Type B pancreatic cell (in vitro differentiated cells): ENCODE data around the gene DNAL4. TPM values are rescaled to one million over a fixed set of nuclear protein-coding genes. Genes with fewer than 3 reads are reported as not detected.

Experiments used
- DNase-seq: peaks from one replicate; pipeline ENCODE4 v3.0.0; 2021; ENCODE audit warnings: mixed read lengths; ENCODE audit not compliant: unreplicated experiment; ENCODE audit errors: extremely low spot score
- H3K27ac Mint-ChIP-seq: 2 replicates; pipeline ENCODE4 v1.8.0; 2021; ENCODE audit warnings: mild to moderate bottlenecking, mixed read lengths
- H3K27me3 Mint-ChIP-seq: 2 replicates; pipeline ENCODE4 v1.8.0; 2021; ENCODE audit warnings: mixed read lengths
- H3K36me3 Mint-ChIP-seq: 2 replicates; pipeline ENCODE4 v1.8.0; 2021; ENCODE audit warnings: mixed read lengths
- H3K4me1 Mint-ChIP-seq: one replicate; pipeline ENCODE4 v1.8.0; 2021; ENCODE audit warnings: mixed read lengths; ENCODE audit not compliant: unreplicated experiment
- H3K4me3 Mint-ChIP-seq: 2 replicates; pipeline ENCODE4 v1.8.0; 2021; ENCODE audit warnings: mild to moderate bottlenecking, mixed read lengths
- H3K9me3 Mint-ChIP-seq: 2 replicates; pipeline ENCODE4 v1.8.0; 2021; ENCODE audit warnings: mixed read lengths
- CTCF ChIP-seq: fragments of 200-600 bp; sonication (generic); conservative IDR thresholded peaks from 2 replicates; pipeline ENCODE4 v1.5.0; 2021; ENCODE audit warnings: antibody characterized with exemption, mild to moderate bottlenecking
- total RNA-seq: library from RNA; stranded (reverse); gene quantifications from 2 replicates; pipeline ENCODE4 v1.2.1, GENCODE V29; 2021; ENCODE audit warnings: low replicate concordance

DNAL4 gene
- total RNA-seq, 1 donor from 2014 or later = 23.9 TPM

GRCh38 chr22:38730411-38730871 lies 63.5 kb downstream of the DNAL4 start:
- H3K27me3 Mint-ChIP-seq = no peaks in the 10 kb centered on the region
- no peak for DNase-seq
- H3K9me3 Mint-ChIP-seq = no peaks in the 10 kb centered on the region
- H3K4me1 Mint-ChIP-seq = peaks cover 3% of the 10 kb centered on the region
- no peak overlapping the region for H3K27ac Mint-ChIP-seq
- H3K36me3 Mint-ChIP-seq = peaks cover 6% of the 10 kb centered on the region
- H3K4me3 Mint-ChIP-seq = no peak overlapping the region
- TF ChIP-seq CTCF = no peak

GRCh38 chr22:38729946-38730345 lies 64.0 kb downstream of the DNAL4 start:
- H3K4me3 Mint-ChIP-seq = no peak overlapping the region
- no peak for DNase-seq
- no peak for TF ChIP-seq CTCF
- H3K36me3 Mint-ChIP-seq = peaks cover 11% of the 10 kb centered on the region
- H3K4me1 Mint-ChIP-seq = peaks cover 3% of the 10 kb centered on the region
- H3K27me3 Mint-ChIP-seq = no peaks in the 10 kb centered on the region
- H3K9me3 Mint-ChIP-seq = no peaks in the 10 kb centered on the region
- H3K27ac Mint-ChIP-seq = no peak overlapping the region

GRCh38 chr22:38728871-38729796 lies 64.8 kb downstream of the DNAL4 start:
- H3K27ac Mint-ChIP-seq = no peak overlapping the region
- H3K4me3 Mint-ChIP-seq = no peak overlapping the region
- DNase-seq = no peak
- H3K36me3 Mint-ChIP-seq = peaks cover 14% of the 10 kb centered on the region
- TF ChIP-seq CTCF = no peak
- H3K9me3 Mint-ChIP-seq = no peaks in the 10 kb centered on the region
- peaks cover 3% of the 10 kb centered on the region for H3K4me1 Mint-ChIP-seq
- no peaks in the 10 kb centered on the region for H3K27me3 Mint-ChIP-seq

Other genes starting within 250 kb of the DNAL4 start
- gene DMC1, start 224.0 kb downstream of the DNAL4 start, total RNA-seq = 2.5 and 5.6 TPM in 2 replicates
- gene FAM227A, start 137.8 kb downstream of the DNAL4 start, total RNA-seq = 5.0 and 11.2 TPM in 2 replicates
- 48.9 and 53.5 TPM in 2 replicates for gene CBY1, start 137.5 kb downstream of the DNAL4 start, total RNA-seq
- gene TOMM22, start 112.2 kb downstream of the DNAL4 start, total RNA-seq = 80.8 and 91.6 TPM in 2 replicates
- gene JOSD1, start 93.2 kb downstream of the DNAL4 start, total RNA-seq = 43.4 and 51.8 TPM in 2 replicates
- gene GTPBP1, start 88.2 kb downstream of the DNAL4 start, total RNA-seq = 47.1 and 60.1 TPM in 2 replicates
- gene SUN2, start 38.1 kb downstream of the DNAL4 start, total RNA-seq = 43.5 and 70.5 TPM in 2 replicates
- gene NPTXR, start 49.9 kb upstream of the DNAL4 start, total RNA-seq = 5.9 and 6.9 TPM in 2 replicates
- gene CBX6, start 78.1 kb upstream of the DNAL4 start, total RNA-seq = 93.5 and 116 TPM in 2 replicates
- gene APOBEC3A, start 163.5 kb upstream of the DNAL4 start, total RNA-seq = 0.67 and 1.6 TPM in 2 replicates
- 6.7 and 7.1 TPM in 2 replicates for gene APOBEC3B, start 188.2 kb upstream of the DNAL4 start, total RNA-seq
- gene APOBEC3C, start 220.1 kb upstream of the DNAL4 start, total RNA-seq = 26.0 and 55.3 TPM in 2 replicates
- gene APOBEC3D, start 227.0 kb upstream of the DNAL4 start, total RNA-seq = 3.9 and 6.9 TPM in 2 replicates
- gene APOBEC3F, start 246.7 kb upstream of the DNAL4 start, total RNA-seq = 14.9 and 18.9 TPM in 2 replicates